Measurements from ENCODE around the gene ST8SIA1. TPM values are rescaled to one million over a fixed set of nuclear protein-coding genes. Genes with fewer than 3 reads are reported as not detected.

Gene ST8SIA1
- total and polyA plus RNA-seq, 10 donors = 1.7 to 12.2 (median 5.0) TPM

GRCh38 chr12:22353615-22354325 lies 19.3 kb upstream of the ST8SIA1 start:
- no peak for TF ChIP-seq POLR2AphosphoS5 (IDR thresholded peaks at IDR 0.05)
- TF ChIP-seq CTCF (IDR thresholded peaks at IDR 0.05 in 8 of 11, conservative IDR thresholded peaks at IDR 0.05 in 3 of 11) = no peak
- TF ChIP-seq POLR2A (IDR thresholded peaks at IDR 0.05) = no peak
- Histone ChIP-seq H3K36me3 (no peaks in the 10 kb centered on the region), H3K4me1 (no peaks in the 10 kb centered on the region), H3K9me3 (no peaks in the 10 kb centered on the region), H3K4me3 (no peak overlapping the region), H3K27ac (no peak overlapping the region), H3K27me3 (replicated peaks in 1 of 7) (no peaks in the 10 kb centered on the region)
- WGBS, 5 donors = 91 to 100% (median 100%) methylated on average over 1 of the region's 1 CpG
- no peak for DNase-seq
- intact Hi-C loops (cut with DNase I; ENCODE audit: low total_unique reads) = no loop called here

- 59 to 82% (median 67%) methylated on average over 4 of the region's 4 CpGs for WGBS, 5 donors
Observed at GRCh38 chr12:22350886-22351285, 16.4 kb upstream of the ST8SIA1 start.

GRCh38 chr12:22348208-22348607 lies 13.7 kb upstream of the ST8SIA1 start:
- intact Hi-C loops (cut with DNase I; ENCODE audit: low total_unique reads) = no loop called here
- Histone ChIP-seq H3K4me1 (no peaks in the 10 kb centered on the region), H3K4me3 (no peak overlapping the region), H3K9me3 (peaks cover 0 to 6% (median 0%) of the 10 kb centered on the region in 8 donors), H3K36me3 (no peaks in the 10 kb centered on the region), H3K27ac (no peak overlapping the region), H3K27me3 (replicated peaks in 1 of 7) (no peaks in the 10 kb centered on the region)
- TF ChIP-seq POLR2A (IDR thresholded peaks at IDR 0.05) (no peak), CTCF (IDR thresholded peaks at IDR 0.05 in 8 of 11, conservative IDR thresholded peaks at IDR 0.05 in 3 of 11) (no peak), POLR2AphosphoS5 (IDR thresholded peaks at IDR 0.05) (no peak)
- 78 to 90% (median 86%) methylated on average over 5 of the region's 5 CpGs for WGBS, 5 donors
- DNase-seq = no peak

More at GRCh38 chr12:22350886-22351285, 16.4 kb upstream of the ST8SIA1 start:
- peaks cover 0 to 6% (median 0%) of the 10 kb centered on the region in 8 donors for H3K9me3 ChIP-seq
- H3K27me3 ChIP-seq (replicated peaks in 1 of 7) = no peaks in the 10 kb centered on the region
- intact Hi-C loops (cut with DNase I; ENCODE audit: low total_unique reads) = no loop called here
- no peak overlapping the region for H3K27ac ChIP-seq
- TF ChIP-seq POLR2A (IDR thresholded peaks at IDR 0.05) = no peak
- no peak for TF ChIP-seq CTCF (IDR thresholded peaks at IDR 0.05 in 8 of 11, conservative IDR thresholded peaks at IDR 0.05 in 3 of 11)
- TF ChIP-seq POLR2AphosphoS5 (IDR thresholded peaks at IDR 0.05) = no peak
- DNase-seq = no peak
- no peaks in the 10 kb centered on the region for H3K36me3 ChIP-seq
- no peak overlapping the region for H3K4me3 ChIP-seq
- H3K4me1 ChIP-seq = no peaks in the 10 kb centered on the region

- Histone ChIP-seq H3K9me3 (peaks cover 0 to 5% (median 0%) of the 10 kb centered on the region in 8 donors), H3K36me3 (no peaks in the 10 kb centered on the region), H3K4me3 (no peak overlapping the region), H3K27me3 (replicated peaks in 1 of 7) (peaks cover 0 to 20% (median 10%) of the 10 kb centered on the region in 7 donors), H3K4me1 (peaks cover 0 to 12% (median 4%) of the 10 kb centered on the region in 6 donors), H3K27ac (no peak overlapping the region)
- TF ChIP-seq POLR2A (IDR thresholded peaks at IDR 0.05) = no peak
- no peak for TF ChIP-seq CTCF (IDR thresholded peaks at IDR 0.05 in 8 of 11, conservative IDR thresholded peaks at IDR 0.05 in 3 of 11)
- TF ChIP-seq POLR2AphosphoS5 (IDR thresholded peaks at IDR 0.05) = no peak
- DNase-seq = peak; percentile 61
- intact Hi-C loops (cut with DNase I; ENCODE audit: low total_unique reads) = no loop called here
- 25 to 82% (median 68%) methylated on average over 2 to 4 of the region's 4 CpGs for WGBS, 5 donors
Observed at GRCh38 chr12:22340143-22340542, 5.6 kb upstream of the ST8SIA1 start.
